HepG2 (cell line): Measurements from ENCODE around the gene MXD1. TPM values are rescaled to one million over a fixed set of nuclear protein-coding genes. Genes with fewer than 3 reads are reported as not detected.

Source experiments
- CHD2 ChIP-seq: IDR thresholded peaks from 2 replicates; pipeline ENCODE4 v1.6.1; 2011; ENCODE audit warnings: low read depth, low read length, improper control_type of control experiment
- GATAD2A ChIP-seq: IDR thresholded peaks from 2 replicates; pipeline ENCODE4 v1.6.1; 2016
- IRF2 ChIP-seq: IDR thresholded peaks from 2 replicates; pipeline ENCODE4 v1.6.1; 2018; ENCODE audit warnings: missing genetic modification reagents, missing compliant biosample characterization
- KDM3A ChIP-seq: IDR thresholded peaks from 2 replicates; pipeline ENCODE4 v1.6.1; 2018; ENCODE audit warnings: low read depth, missing compliant biosample characterization
- KLF11 ChIP-seq: IDR thresholded peaks from 2 replicates; pipeline ENCODE4 v1.6.1; 2016; ENCODE audit warnings: missing compliant biosample characterization
- KMT2B ChIP-seq: IDR thresholded peaks from 2 replicates; pipeline ENCODE4 v1.6.1; 2016; ENCODE audit warnings: missing genetic modification reagents, missing compliant biosample characterization
- MTA1 ChIP-seq: sonication (generic); formaldehyde crosslinking; IDR thresholded peaks from 2 replicates; pipeline ENCODE4 v1.4.0; 2020; ENCODE audit warnings: missing genetic modification reagents, mild to moderate bottlenecking, borderline replicate concordance
- NKX3-1 ChIP-seq: sonication (generic); formaldehyde crosslinking; IDR thresholded peaks from 2 replicates; pipeline ENCODE4 v1.5.0; 2020; ENCODE audit warnings: missing genetic modification reagents
- NR2C2 ChIP-seq: sonication (generic); formaldehyde crosslinking; IDR thresholded peaks from 2 replicates; pipeline ENCODE4 v1.4.0; 2020; ENCODE audit warnings: missing genetic modification reagents, mild to moderate bottlenecking, moderate library complexity, borderline replicate concordance
- NR2F6 ChIP-seq, 2 experiments: IDR thresholded peaks; 2 replicates each; pipeline ENCODE4 v1.6.1; 2016; ENCODE audit warnings: antibody characterized with exemption in 1 of 2, mild to moderate bottlenecking in 1 of 2
- PCBP2 ChIP-seq: fragments of 200-400 bp; formaldehyde crosslinking; optimal IDR thresholded peaks from 2 replicates; pipeline ENCODE3; 2018; ENCODE audit warnings: low read length, low read depth; ENCODE audit not compliant: poor library complexity, severe bottlenecking
- WIZ ChIP-seq: sonication (generic); formaldehyde crosslinking; IDR thresholded peaks from 2 replicates; pipeline ENCODE4 v1.5.1; 2020; ENCODE audit warnings: mild to moderate bottlenecking, missing genetic modification reagents
- ZMAT3 ChIP-seq: sonication (generic); formaldehyde crosslinking; conservative IDR thresholded peaks from 2 replicates; pipeline ENCODE4 v1.7.0; 2021; ENCODE audit warnings: missing genetic modification reagents
- ZNF256 ChIP-seq: sonication (generic); formaldehyde crosslinking; conservative IDR thresholded peaks from 2 replicates; pipeline ENCODE4 v1.4.0; 2020; ENCODE audit warnings: missing genetic modification reagents
- ZNF263 ChIP-seq: sonication (generic); formaldehyde crosslinking; IDR thresholded peaks from 2 replicates; pipeline ENCODE4 v1.4.0; 2020; ENCODE audit warnings: missing genetic modification reagents
- ZNF280B ChIP-seq: sonication (generic); formaldehyde crosslinking; IDR thresholded peaks from 2 replicates; pipeline ENCODE4 v1.5.0; 2020; ENCODE audit warnings: missing genetic modification reagents, mild to moderate bottlenecking, borderline replicate concordance
- ZNF292 ChIP-seq: sonication (generic); formaldehyde crosslinking; IDR thresholded peaks from 2 replicates; pipeline ENCODE4 v1.8.1; 2022; ENCODE audit warnings: mild to moderate bottlenecking, low read depth, missing genetic modification reagents, borderline replicate concordance
- polyA plus RNA-seq, 8 experiments: library from polyadenylated mRNA; depleted of rRNA in 3 of 8; stranded (reverse) in 7 of 8; unstranded in 1 of 8; fragments of >200 nt; fragmentation: Illumina TruSeq in 4 of 8; extraction: Trizol in 4 of 8; gene quantifications; 2 replicates each; pipeline versions ENCODE4 v1.2.1 to v1.2.3, GENCODE V29; 2011 to 2016; ENCODE audit warnings: low read depth in 4 of 8, missing spikeins in 1 of 8, mixed read lengths in 1 of 8; ENCODE audit not compliant: insufficient read depth in 1 of 8
- total RNA-seq, 5 experiments: library from RNA; depleted of rRNA; stranded (reverse); fragments of >200 nt; fragmentation: Illumina TruSeq; extraction: Trizol; gene quantifications; 2 replicates each; pipeline ENCODE4 v1.2.3, GENCODE V29; 2016; ENCODE audit warnings: low read depth in 1 of 5
- TF ChIP-seq, protein P1 (sequence below): sonication (generic); formaldehyde crosslinking; IDR thresholded peaks from 2 replicates; pipeline ENCODE4 v1.4.0; 2020; ENCODE audit warnings: mild to moderate bottlenecking, low read depth, missing genetic modification reagents
- TF ChIP-seq, protein P2 (sequence below): sonication (generic); formaldehyde crosslinking; IDR thresholded peaks from 2 replicates; pipeline ENCODE4 v1.4.0; 2020; ENCODE audit warnings: missing genetic modification reagents, borderline replicate concordance
- TF ChIP-seq, protein P3 (sequence below): sonication (generic); formaldehyde crosslinking; conservative IDR thresholded peaks from 2 replicates; pipeline ENCODE4 v1.4.0; 2020; ENCODE audit warnings: mild to moderate bottlenecking, missing genetic modification reagents, moderate library complexity

Gene MXD1
- total and polyA plus RNA-seq, 2 of the 13 experiments (the other 11 are each of a cell fraction or from before 2014, with no cell fraction given) = 6.4 to 14.9 TPM

DNA sequence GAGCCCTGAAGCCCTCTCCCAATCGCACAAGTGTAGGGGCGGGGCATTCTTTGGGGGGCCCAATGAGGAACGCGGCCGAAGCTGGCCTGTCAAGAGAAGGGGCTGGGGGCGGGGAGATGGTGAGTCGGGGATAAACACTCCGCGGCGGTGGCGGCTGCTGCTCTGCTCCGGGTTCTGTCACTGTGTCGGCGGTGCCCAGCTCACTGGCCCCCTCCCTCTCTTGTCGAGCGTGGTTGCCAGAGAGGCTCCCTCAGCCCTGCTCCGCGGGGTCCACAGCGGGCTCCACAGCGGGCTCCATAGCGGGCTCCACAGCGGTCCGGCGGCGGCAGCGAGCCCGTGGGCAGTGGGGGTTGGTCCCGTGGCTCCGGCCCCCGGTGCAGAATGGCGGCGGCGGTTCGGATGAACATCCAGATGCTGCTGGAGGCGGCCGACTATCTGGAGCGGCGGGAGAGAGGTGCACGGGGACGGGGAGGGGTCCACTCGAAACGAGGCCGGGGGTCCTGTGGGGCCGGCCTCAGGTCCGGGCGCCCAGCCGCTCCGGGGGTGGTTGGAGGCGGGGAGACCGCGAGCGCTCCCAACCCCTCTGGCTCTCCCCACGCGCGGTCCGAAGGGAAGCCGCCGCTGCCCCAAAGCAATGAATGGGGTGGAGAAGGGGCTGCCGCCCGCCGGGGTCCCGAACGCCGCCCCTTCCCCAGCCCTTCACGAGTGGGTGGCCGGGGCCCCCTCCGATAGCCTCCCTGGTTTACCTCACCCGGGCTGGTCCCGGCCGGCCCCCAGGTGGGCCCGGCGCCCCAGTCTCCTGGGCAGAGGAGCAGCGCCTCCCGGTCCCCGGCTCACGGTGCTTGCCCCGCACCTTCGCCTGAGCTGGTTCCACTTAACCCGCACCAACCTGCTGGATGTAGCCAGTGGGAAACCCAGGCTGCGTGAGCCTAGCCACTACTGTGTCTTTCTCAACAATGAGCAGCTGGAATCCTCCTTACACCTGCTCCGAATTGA is at the start of gene MXD1 (continued):
- TF ChIP-seq IRF2 (CRISPR knock-in tag) (no peak), ZNF256 (CRISPR knock-in tag) (no peak), ZMAT3 (CRISPR knock-in tag) (no peak), MTA1 (CRISPR knock-in tag) (peak; percentile 22; the same call in 1 of the 2 replicates), WIZ (CRISPR knock-in tag) (no peak), ZNF280B (CRISPR knock-in tag) (0 out of 2 replicates have a peak, but pooled peaks have one; percentile 19), NR2C2 (no peak), NR2F6 (IDR thresholded peaks at IDR 0.05) (no peak), NR2F6 (CRISPR knock-in tag; IDR thresholded peaks at IDR 0.05) (no peak), KMT2B (no peak), GATAD2A (no peak; the same call in 1 of the 2 replicates), ZNF263 (no peak), CHD2 (peak; percentile 58; the same call in 1 of the 2 replicates), NKX3-1 (no peak), KDM3A (CRISPR knock-in tag) (no peak; the same call in 1 of the 2 replicates), KLF11 (no peak), ZNF292 (no peak; the same call in 1 of the 2 replicates), PCBP2 (no peak)
- TF ChIP-seq, protein P1, sequence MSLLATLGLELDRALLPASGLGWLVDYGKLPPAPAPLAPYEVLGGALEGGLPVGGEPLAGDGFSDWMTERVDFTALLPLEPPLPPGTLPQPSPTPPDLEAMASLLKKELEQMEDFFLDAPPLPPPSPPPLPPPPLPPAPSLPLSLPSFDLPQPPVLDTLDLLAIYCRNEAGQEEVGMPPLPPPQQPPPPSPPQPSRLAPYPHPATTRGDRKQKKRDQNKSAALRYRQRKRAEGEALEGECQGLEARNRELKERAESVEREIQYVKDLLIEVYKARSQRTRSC (CRISPR knock-in tag) = no peak
- TF ChIP-seq, protein P2, sequence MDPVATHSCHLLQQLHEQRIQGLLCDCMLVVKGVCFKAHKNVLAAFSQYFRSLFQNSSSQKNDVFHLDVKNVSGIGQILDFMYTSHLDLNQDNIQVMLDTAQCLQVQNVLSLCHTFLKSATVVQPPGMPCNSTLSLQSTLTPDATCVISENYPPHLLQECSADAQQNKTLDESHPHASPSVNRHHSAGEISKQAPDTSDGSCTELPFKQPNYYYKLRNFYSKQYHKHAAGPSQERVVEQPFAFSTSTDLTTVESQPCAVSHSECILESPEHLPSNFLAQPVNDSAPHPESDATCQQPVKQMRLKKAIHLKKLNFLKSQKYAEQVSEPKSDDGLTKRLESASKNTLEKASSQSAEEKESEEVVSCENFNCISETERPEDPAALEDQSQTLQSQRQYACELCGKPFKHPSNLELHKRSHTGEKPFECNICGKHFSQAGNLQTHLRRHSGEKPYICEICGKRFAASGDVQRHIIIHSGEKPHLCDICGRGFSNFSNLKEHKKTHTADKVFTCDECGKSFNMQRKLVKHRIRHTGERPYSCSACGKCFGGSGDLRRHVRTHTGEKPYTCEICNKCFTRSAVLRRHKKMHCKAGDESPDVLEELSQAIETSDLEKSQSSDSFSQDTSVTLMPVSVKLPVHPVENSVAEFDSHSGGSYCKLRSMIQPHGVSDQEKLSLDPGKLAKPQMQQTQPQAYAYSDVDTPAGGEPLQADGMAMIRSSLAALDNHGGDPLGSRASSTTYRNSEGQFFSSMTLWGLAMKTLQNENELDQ = no peak
- TF ChIP-seq, protein P3, sequence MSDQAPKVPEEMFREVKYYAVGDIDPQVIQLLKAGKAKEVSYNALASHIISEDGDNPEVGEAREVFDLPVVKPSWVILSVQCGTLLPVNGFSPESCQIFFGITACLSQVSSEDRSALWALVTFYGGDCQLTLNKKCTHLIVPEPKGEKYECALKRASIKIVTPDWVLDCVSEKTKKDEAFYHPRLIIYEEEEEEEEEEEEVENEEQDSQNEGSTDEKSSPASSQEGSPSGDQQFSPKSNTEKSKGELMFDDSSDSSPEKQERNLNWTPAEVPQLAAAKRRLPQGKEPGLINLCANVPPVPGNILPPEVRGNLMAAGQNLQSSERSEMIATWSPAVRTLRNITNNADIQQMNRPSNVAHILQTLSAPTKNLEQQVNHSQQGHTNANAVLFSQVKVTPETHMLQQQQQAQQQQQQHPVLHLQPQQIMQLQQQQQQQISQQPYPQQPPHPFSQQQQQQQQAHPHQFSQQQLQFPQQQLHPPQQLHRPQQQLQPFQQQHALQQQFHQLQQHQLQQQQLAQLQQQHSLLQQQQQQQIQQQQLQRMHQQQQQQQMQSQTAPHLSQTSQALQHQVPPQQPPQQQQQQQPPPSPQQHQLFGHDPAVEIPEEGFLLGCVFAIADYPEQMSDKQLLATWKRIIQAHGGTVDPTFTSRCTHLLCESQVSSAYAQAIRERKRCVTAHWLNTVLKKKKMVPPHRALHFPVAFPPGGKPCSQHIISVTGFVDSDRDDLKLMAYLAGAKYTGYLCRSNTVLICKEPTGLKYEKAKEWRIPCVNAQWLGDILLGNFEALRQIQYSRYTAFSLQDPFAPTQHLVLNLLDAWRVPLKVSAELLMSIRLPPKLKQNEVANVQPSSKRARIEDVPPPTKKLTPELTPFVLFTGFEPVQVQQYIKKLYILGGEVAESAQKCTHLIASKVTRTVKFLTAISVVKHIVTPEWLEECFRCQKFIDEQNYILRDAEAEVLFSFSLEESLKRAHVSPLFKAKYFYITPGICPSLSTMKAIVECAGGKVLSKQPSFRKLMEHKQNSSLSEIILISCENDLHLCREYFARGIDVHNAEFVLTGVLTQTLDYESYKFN (CRISPR knock-in tag) = 0 out of 2 replicates have a peak, but pooled peaks have one; percentile 5
